Neural progenitor cell (in vitro differentiated cells): ENCODE data around the gene CWH43.
"Not testable (repeated sequence)": the region's sequence is repeated elsewhere in the genome, so short reads cannot be mapped to it uniquely, and the experiment has no call there.

Experiments used
- EZH2 ChIP-seq: fragments of 200-600 bp; sonication (generic); IDR thresholded peaks from 2 replicates; pipeline ENCODE4 v1.6.1; 2017; ENCODE audit warnings: antibody characterized with exemption, mild to moderate bottlenecking, moderate library complexity
- EZH2phosphoT487 ChIP-seq: fragments of 200-600 bp; sonication (generic); IDR thresholded peaks from 2 replicates; pipeline ENCODE4 v1.6.1; 2017; ENCODE audit warnings: antibody characterized with exemption
- TF ChIP-seq, protein P1 (sequence below): fragments of 200-600 bp; sonication (generic); IDR thresholded peaks from 2 replicates; pipeline ENCODE4 v1.5.1; 2017; ENCODE audit warnings: antibody characterized with exemption, mild to moderate bottlenecking

DNA sequence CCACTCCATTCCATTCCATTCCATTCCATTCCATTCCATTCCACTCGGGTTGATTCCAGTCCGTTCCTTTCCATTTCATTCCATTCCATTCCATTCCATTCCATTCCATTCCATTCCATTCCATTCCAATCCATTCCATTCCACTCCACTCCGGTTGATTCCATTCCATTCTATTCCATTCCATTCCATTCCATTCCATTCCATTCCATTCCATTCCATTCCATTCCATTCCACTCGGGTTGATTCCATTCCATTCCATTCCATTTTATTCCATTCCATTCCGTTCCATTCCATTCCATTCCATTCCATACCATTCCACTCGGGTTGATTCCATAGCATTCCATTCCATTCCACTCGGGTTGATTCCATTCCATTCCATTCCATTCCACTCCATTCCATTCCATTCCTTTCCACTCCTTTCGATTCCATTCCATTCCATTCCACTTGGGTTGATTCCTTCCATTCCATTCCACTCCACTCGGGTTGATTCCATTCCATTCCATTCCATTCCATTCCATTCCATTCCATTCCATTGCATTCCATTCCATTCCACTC is 116.3 kb downstream of the CWH43 start:
- TF ChIP-seq, protein P1, sequence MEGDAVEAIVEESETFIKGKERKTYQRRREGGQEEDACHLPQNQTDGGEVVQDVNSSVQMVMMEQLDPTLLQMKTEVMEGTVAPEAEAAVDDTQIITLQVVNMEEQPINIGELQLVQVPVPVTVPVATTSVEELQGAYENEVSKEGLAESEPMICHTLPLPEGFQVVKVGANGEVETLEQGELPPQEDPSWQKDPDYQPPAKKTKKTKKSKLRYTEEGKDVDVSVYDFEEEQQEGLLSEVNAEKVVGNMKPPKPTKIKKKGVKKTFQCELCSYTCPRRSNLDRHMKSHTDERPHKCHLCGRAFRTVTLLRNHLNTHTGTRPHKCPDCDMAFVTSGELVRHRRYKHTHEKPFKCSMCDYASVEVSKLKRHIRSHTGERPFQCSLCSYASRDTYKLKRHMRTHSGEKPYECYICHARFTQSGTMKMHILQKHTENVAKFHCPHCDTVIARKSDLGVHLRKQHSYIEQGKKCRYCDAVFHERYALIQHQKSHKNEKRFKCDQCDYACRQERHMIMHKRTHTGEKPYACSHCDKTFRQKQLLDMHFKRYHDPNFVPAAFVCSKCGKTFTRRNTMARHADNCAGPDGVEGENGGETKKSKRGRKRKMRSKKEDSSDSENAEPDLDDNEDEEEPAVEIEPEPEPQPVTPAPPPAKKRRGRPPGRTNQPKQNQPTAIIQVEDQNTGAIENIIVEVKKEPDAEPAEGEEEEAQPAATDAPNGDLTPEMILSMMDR: not testable (repeated sequence)
- not testable (repeated sequence) for TF ChIP-seq EZH2phosphoT487, EZH2
